Testis (tissue), 2 donors: Measurements from ENCODE around the gene KCNE4.

Experiments used
- CTCF ChIP-seq, 3 experiments: fragments of 450-650 bp in 2 of 3; fragments of 200-600 bp in 1 of 3; sonication (generic) in 1 of 3; IDR thresholded peaks; one replicate each; pipeline ENCODE4 v1.5.1; 2016 to 2019; ENCODE audit warnings: antibody characterized with exemption in 3 of 3, mild to moderate bottlenecking in 2 of 3, moderate library complexity in 1 of 3
- POLR2A ChIP-seq: fragments of 450-650 bp; IDR thresholded peaks from one replicate; pipeline ENCODE4 v1.6.1; 2017; ENCODE audit warnings: antibody characterized with exemption, mild to moderate bottlenecking, moderate library complexity

GRCh38 chr2:223102040-223102400 lies 50.0 kb downstream of the KCNE4 start:
- no peak for TF ChIP-seq POLR2A
- no peak for TF ChIP-seq CTCF (IDR thresholded peaks at IDR 0.05)
